ENCODE measurements around the gene AKAP6.

The AKAP6 gene

DNA sequence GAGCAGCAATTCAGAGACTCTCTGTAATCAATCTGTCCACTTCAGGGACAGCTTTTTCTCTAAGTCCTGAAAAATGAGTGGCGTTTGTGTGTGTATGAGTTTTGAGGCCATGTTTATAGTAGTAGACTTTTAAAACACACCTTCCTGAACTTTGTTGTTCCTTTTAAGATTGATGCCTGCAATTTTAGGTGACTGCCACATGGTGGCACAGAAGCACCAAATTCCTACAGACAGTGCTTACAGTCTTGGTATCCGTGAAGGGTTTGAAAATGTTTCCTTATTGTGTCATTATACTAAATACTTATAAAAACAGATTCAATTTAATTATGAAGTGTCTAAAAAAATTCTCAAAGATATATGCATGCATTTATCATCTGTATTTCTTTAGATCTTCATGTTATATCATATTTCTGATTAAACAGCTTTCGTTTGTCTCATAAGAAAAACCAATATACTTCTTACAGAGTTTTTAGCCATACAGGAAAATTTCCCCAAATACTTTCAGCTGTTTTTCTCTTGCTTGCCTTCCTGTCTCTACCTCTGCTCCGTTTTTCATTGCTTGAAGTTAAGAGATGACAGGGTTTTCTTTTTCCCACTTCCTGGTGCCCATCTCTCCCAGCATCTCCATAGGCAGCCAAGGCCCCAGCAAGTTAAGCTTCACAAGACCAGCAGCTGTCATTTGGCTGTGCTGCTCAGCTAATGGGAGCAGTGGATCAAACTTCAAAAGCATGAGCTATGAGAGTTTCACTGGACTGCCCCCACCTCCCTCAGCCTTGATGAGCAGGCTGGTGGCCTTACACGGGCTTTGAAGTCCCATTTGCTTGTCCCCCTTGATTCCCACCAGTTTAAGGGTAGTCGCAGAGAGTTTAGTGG, 259.6 kb downstream of the AKAP6 start:
- TF ChIP-seq, protein P1, sequence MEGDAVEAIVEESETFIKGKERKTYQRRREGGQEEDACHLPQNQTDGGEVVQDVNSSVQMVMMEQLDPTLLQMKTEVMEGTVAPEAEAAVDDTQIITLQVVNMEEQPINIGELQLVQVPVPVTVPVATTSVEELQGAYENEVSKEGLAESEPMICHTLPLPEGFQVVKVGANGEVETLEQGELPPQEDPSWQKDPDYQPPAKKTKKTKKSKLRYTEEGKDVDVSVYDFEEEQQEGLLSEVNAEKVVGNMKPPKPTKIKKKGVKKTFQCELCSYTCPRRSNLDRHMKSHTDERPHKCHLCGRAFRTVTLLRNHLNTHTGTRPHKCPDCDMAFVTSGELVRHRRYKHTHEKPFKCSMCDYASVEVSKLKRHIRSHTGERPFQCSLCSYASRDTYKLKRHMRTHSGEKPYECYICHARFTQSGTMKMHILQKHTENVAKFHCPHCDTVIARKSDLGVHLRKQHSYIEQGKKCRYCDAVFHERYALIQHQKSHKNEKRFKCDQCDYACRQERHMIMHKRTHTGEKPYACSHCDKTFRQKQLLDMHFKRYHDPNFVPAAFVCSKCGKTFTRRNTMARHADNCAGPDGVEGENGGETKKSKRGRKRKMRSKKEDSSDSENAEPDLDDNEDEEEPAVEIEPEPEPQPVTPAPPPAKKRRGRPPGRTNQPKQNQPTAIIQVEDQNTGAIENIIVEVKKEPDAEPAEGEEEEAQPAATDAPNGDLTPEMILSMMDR (conservative IDR thresholded peaks at IDR 0.05; ENCODE audit: low read length) = peak; percentile 68
- H3K4me3 ChIP-seq (ENCODE audit: low read length) = no peak overlapping the region
- peak; percentile 46 for DNase-seq (ENCODE audit: low read depth)

DNA sequence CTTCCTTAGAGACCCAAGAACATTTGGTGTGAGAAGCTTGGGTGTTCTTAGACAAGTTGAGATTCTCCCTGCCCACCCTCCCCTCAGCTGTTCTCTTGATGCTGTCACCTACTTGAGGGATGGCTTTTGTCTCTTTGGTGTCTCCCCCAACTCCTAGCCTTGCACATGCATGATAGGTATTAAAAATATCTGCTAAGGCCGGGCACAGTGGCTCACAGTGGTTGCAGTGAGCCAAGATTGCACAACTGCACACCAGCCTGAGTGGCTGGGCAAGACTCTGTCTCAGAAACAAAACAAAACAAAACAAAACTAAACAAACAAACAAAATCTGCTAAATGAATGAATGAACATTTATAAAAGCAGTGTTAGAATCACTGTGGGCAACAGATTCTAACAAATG, 261.1 kb downstream of the AKAP6 start:
- TF ChIP-seq, protein P1 (conservative IDR thresholded peaks at IDR 0.05; ENCODE audit: low read length) = no peak
- DNase-seq (ENCODE audit: low read depth) = no peak
- H3K4me3 ChIP-seq (ENCODE audit: low read length) = no peak overlapping the region

DNA sequence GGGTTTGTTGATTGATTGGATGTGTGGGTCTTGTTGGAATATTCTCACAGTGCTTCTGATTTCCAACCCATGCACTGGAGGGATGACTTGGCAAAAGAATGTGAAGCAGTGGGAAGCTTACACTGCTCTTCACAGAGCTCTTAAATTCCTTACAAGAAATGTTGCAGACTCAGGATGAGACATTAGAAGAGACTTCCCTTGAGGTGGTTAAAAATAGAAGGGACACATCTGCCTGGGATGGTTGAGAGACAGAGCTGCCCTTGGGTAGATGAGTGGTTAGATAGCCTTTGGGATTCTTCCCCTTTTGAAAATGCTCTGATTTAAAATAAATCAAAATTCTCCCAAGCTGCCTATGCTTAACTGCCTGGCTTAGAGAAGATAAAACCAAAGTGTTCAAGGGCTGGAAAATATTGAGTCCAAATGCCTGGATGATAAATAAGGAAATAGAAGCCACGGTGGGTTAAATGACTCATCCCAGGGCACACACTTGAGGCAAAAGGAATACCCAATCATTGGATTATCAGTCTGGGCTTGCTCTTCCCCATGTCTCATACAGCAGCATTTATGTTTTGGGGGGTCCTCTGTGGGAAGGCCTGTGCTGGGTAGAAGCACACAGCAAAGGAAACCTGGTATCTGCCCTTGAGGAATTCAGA, 264.3 kb downstream of the AKAP6 start:
- DNase-seq (ENCODE audit: low read depth) = peak; percentile 94
- no peak overlapping the region for H3K4me3 ChIP-seq (ENCODE audit: low read length)

DNA sequence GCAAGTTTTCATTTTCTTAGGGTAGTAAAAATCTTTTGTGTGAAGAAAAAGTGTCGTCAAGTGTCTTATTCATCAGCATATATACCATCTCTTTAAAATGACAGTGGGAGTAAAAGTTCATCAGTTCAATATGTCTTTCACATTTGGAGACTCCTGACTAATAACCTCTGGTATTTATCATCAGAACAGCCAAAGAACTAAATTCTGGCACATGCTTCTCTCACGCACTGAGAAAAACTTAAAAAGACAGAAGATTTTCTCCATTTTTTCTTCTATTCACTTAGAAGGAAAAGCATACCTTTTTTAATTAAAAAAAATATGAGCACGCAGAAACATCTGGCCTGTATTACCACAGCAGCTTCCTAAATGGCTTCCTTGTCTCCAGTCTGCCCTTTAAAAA, 265.7 kb downstream of the AKAP6 start:
- no peak overlapping the region for H3K4me3 ChIP-seq (ENCODE audit: low read length)
- TF ChIP-seq, protein P1 (conservative IDR thresholded peaks at IDR 0.05; ENCODE audit: low read length) = no peak
- peak; percentile 91 for DNase-seq (ENCODE audit: low read depth)

More for the DNA sequence above, 264.3 kb downstream of the AKAP6 start:
- TF ChIP-seq, protein P1 (conservative IDR thresholded peaks at IDR 0.05; ENCODE audit: low read length) = no peak

DNA sequence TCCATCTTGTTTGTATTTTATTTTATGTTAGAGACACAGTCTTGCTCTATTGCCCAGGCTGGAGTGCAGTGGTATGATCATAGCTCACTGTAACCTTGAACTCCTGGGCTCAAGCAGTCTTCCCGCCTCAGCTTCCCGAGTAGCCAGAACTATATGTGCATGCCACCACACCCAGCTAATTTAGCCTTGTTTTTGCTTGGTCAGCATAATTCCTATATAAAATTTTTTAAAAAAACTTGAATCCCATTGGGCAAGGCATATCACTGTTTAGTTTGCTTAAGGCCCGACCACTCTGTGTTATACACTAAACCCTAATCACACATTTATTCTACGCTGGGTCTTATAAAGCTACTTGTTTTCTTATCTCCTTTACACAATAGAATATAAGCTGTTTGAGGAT, 266.4 kb downstream of the AKAP6 start:
- TF ChIP-seq, protein P1 (conservative IDR thresholded peaks at IDR 0.05; ENCODE audit: low read length) = no peak
- H3K4me3 ChIP-seq (ENCODE audit: low read length) = no peak overlapping the region
- DNase-seq (ENCODE audit: low read depth) = no peak

DNA sequence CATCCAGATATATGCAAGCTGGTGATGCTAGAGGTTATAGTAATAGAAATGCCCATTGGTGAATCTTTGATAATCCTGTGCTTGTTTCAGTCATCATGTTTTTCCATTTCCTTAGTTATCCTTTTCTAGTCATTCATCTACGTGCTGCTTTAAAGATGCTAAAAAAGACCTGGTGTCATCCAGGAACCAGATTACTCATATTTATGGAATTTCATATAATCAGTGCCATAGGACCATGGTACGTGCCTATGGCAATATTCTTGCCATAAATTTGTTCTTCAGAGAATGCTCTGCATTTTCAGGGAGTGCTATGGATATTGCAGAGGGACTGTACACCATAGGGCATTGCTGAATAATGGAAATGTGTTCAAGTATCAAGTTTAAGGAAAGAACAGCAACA, 267.3 kb downstream of the AKAP6 start:
- DNase-seq (ENCODE audit: low read depth) = no peak
- TF ChIP-seq, protein P1 (conservative IDR thresholded peaks at IDR 0.05; ENCODE audit: low read length) = no peak
- no peak overlapping the region for H3K4me3 ChIP-seq (ENCODE audit: low read length)

DNA sequence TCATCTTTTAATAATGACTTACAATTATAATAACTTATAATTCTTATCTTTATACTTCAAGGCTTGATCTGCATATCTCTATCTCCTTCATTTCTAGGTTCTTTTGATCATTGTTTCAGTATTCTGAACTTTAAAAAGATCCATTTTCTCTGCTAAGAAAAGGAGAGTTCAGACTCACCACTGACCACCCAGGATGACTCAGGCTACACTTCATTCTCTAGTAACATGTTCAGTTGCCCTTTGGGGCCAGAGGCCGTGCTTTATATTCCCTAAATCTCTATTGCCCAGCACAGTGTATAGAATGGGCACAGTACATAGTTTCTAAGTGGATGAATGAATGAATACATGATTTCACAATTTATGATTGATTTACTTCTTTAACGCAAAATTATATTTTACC, 268.7 kb downstream of the AKAP6 start:
- no peak overlapping the region for H3K4me3 ChIP-seq (ENCODE audit: low read length)
- TF ChIP-seq, protein P1 (conservative IDR thresholded peaks at IDR 0.05; ENCODE audit: low read length) = no peak
- DNase-seq (ENCODE audit: low read depth) = no peak
